SU-DHL-6 (cell line): ENCODE measurements around the gene MT1B.

ENCODE experiments used
- H2AFZ ChIP-seq: fragments of 200-600 bp; sonication (generic); 2 replicates; pipeline ENCODE4 v1.6.1; 2014; ENCODE audit warnings: low read depth, mild to moderate bottlenecking, moderate library complexity, mixed read lengths, antibody characterized with exemption, low read length; ENCODE audit not compliant: severe bottlenecking
- H3F3A ChIP-seq: fragments of 200-600 bp; shearing (Covaris generic); 2 replicates; pipeline ENCODE4 v1.6.0; 2016; ENCODE audit warnings: antibody characterized with exemption, mild to moderate bottlenecking; ENCODE audit not compliant: insufficient read depth
- H3K27ac ChIP-seq: fragments of 200-600 bp; sonication (generic); 2 replicates; pipeline ENCODE4 v1.5.1; 2016; ENCODE audit warnings: low read depth, mild to moderate bottlenecking, low read length, moderate library complexity, mixed read lengths
- H3K27me3 ChIP-seq: fragments of 200-600 bp; sonication (generic), shearing (Covaris generic); 2 replicates; pipeline ENCODE4 v1.6.0; 2014; ENCODE audit warnings: mild to moderate bottlenecking, low read length
- H3K36me3 ChIP-seq: fragments of 200-600 bp; sonication (generic); 2 replicates; pipeline ENCODE4 v1.6.1; 2014; ENCODE audit warnings: mild to moderate bottlenecking, low read length, mixed read lengths
- H3K4me2 ChIP-seq: fragments of 300-600, 200-600 bp; shearing (Covaris generic), sonication (generic); 2 replicates; pipeline ENCODE4 v1.6.0; 2014; ENCODE audit warnings: low read length, low read depth, mild to moderate bottlenecking; ENCODE audit not compliant: poor library complexity, severe bottlenecking
- H3K4me3 ChIP-seq: fragments of 200-600 bp; sonication (generic); 2 replicates; pipeline ENCODE4 v1.5.1; 2014; ENCODE audit warnings: antibody characterized with exemption, low read length, mild to moderate bottlenecking, mixed read lengths; ENCODE audit not compliant: insufficient read depth, poor library complexity, severe bottlenecking
- H3K79me2 ChIP-seq: fragments of 200-600 bp; sonication (generic); 2 replicates; pipeline ENCODE4 v1.6.1; 2014; ENCODE audit warnings: mild to moderate bottlenecking, low read length, moderate library complexity; ENCODE audit not compliant: insufficient read depth
- H3K9ac ChIP-seq: fragments of 200-600 bp; sonication (generic); 2 replicates; pipeline ENCODE4 v1.7.0; 2014; ENCODE audit warnings: mild to moderate bottlenecking, low read length
- H3K9me2 ChIP-seq: fragments of 200-600 bp; sonication (generic); replicated peaks from 2 replicates; pipeline ENCODE4 v1.6.1; 2014; ENCODE audit warnings: low read length; ENCODE audit not compliant: insufficient read depth
- H3K9me3 ChIP-seq: fragments of 200-600 bp; sonication (generic); 2 replicates; pipeline ENCODE4 v1.6.1; 2014; ENCODE audit warnings: low read length, mixed read lengths; ENCODE audit not compliant: insufficient read depth
- H4K20me1 ChIP-seq: fragments of 200-600 bp; sonication (generic); 2 replicates; pipeline ENCODE4 v1.6.1; 2014; ENCODE audit warnings: low read depth, mild to moderate bottlenecking, antibody characterized with exemption, low read length, moderate library complexity, mixed read lengths
- CTCF ChIP-seq: fragments of 200-600 bp; sonication (generic); IDR thresholded peaks from one replicate; pipeline ENCODE4 v1.5.1; 2017; ENCODE audit warnings: antibody characterized with exemption, mild to moderate bottlenecking, low read length, moderate library complexity; ENCODE audit not compliant: insufficient read depth, poor library complexity, severe bottlenecking
- EZH2phosphoT487 ChIP-seq: fragments of 200-600 bp; sonication (generic), shearing (Covaris generic); conservative IDR thresholded peaks from 2 replicates; pipeline ENCODE4 v1.6.1; 2018; ENCODE audit warnings: mild to moderate bottlenecking, antibody characterized with exemption, low read length, moderate library complexity, mixed read lengths

MT1B gene

GRCh38 chr16:56632848-56633365, 18.8 kb upstream of the MT1B start:
- TF ChIP-seq EZH2phosphoT487 (no peak), CTCF (no peak)
- H3F3A ChIP-seq, result no peaks in the 10 kb centered on the region
- no peaks in the 10 kb centered on the region for H3K27me3 ChIP-seq
- H3K9me2 ChIP-seq, result no peaks in the 10 kb centered on the region
- H3K27ac ChIP-seq, result no peak overlapping the region
- H3K9me3 ChIP-seq, result no peaks in the 10 kb centered on the region
- no peaks in the 10 kb centered on the region for H3K36me3 ChIP-seq
- no peaks in the 10 kb centered on the region for H4K20me1 ChIP-seq
- no peak overlapping the region for H3K9ac ChIP-seq
- H3K4me3 ChIP-seq, result no peak overlapping the region
- no peaks in the 10 kb centered on the region for H3K79me2 ChIP-seq
- no peak overlapping the region for H3K4me2 ChIP-seq
- no peak overlapping the region for H2AFZ ChIP-seq

- no peaks in the 10 kb centered on the region for H3K79me2 ChIP-seq
- H3F3A ChIP-seq, result no peaks in the 10 kb centered on the region
- no peaks in the 10 kb centered on the region for H3K9me3 ChIP-seq
- H3K4me3 ChIP-seq, result no peak overlapping the region
- H3K27ac ChIP-seq, result no peak overlapping the region
- no peaks in the 10 kb centered on the region for H3K9me2 ChIP-seq
- TF ChIP-seq CTCF (no peak), EZH2phosphoT487 (no peak)
- H3K9ac ChIP-seq, result no peak overlapping the region
- H3K4me2 ChIP-seq, result no peak overlapping the region
- no peaks in the 10 kb centered on the region for H3K36me3 ChIP-seq
- no peaks in the 10 kb centered on the region for H4K20me1 ChIP-seq
- H2AFZ ChIP-seq, result no peak overlapping the region
- H3K27me3 ChIP-seq, result no peaks in the 10 kb centered on the region
Observed at GRCh38 chr16:56633535-56633934, 18.2 kb upstream of the MT1B start.

GRCh38 chr16:56634715-56635440, 16.8 kb upstream of the MT1B start:
- TF ChIP-seq CTCF, result no peak
- no peak for TF ChIP-seq EZH2phosphoT487
- no peaks in the 10 kb centered on the region for H3K27me3 ChIP-seq
- no peaks in the 10 kb centered on the region for H3K9me3 ChIP-seq
- H3K79me2 ChIP-seq, result no peaks in the 10 kb centered on the region
- H3K9me2 ChIP-seq, result no peaks in the 10 kb centered on the region
- H3K4me3 ChIP-seq, result no peak overlapping the region
- H2AFZ ChIP-seq, result no peak overlapping the region
- no peaks in the 10 kb centered on the region for H4K20me1 ChIP-seq
- H3F3A ChIP-seq, result no peaks in the 10 kb centered on the region
- no peak overlapping the region for H3K27ac ChIP-seq
- H3K36me3 ChIP-seq, result no peaks in the 10 kb centered on the region
- H3K4me2 ChIP-seq, result no peak overlapping the region
- H3K9ac ChIP-seq, result no peak overlapping the region
